Head of caudate nucleus (tissue), 42 donors: ENCODE data around the gene FAM120AOS.

Experiments used
- DNase-seq, 42 donors: peaks; one replicate each; pipeline versions ENCODE4 v3.0.0 to v3.0.0-alpha.2; 2020 to 2021; ENCODE audit warnings: mixed read lengths in 7 of 42
- intact Hi-C: fragments of 100-400 bp; cut with DNase I; formaldehyde crosslinking; loops from one replicate; pipeline ENCODE4 v1.15.0; 2022

FAM120AOS gene

DNA sequence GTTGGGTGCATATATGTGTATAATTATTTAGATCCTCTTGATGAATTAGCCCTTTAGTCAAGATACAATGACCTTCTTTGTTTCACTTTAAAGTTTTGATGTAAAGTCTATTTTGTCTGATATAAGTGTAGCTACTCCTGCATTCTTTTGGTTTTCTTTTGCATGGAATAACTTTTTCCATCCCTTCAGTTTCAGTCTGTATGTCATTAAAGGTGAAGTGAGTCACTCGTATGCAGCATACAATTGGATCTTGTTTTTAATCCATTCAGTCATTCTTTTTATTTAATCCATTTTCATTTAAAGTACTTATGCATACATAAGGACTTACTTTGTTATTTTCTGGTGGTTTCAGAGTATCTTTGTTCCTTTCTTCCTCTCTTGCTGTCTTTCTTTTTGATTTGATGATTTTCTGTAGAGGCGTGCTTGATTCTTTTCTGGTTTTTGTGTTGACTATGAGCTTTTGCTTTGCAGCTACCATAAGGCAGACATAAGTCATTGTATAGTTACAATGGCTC, 38.1 kb downstream of the FAM120AOS start:
- no peak for DNase-seq
- intact Hi-C loops, result no loop called here

DNA sequence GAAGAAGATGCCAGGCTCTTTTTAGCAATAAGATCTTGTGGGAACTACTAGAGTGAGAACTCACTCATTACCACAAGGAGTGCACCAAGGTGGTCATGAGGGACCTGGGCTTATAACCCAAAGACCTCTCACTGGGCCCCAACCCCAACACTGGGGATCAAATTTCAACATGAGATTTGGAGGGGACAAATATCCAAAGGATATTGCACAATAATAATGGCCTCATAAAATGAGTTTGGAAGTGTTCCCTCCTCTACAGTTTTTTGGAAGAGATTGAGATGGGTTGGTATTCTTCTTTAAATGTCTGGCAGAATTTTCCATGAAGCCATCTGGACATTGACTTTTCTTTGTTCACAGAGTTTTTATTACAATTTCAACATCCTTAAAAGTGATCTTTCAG, 39.9 kb downstream of the FAM120AOS start:
- no peak for DNase-seq
- intact Hi-C loops, result no loop called here

DNA sequence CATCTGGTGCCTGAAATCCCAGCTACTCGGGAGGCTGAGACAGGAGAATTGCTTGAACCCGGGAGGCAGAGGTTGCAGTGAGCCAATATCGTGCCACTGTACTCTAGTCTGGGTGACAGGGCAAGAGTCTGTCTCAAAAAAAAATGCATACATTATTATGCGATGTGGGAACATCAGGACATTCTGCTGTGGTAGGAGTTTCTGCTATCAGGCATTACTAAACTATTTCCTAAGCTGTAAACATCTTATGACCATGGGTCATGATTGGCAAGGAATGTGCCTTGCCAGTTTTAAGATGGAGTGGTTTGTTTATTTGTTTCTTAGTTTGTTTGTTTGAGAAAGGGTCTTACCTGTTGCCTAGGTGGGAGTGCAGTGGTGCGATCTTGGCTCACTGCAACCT, 47.0 kb downstream of the FAM120AOS start:
- intact Hi-C loops, result no loop called here

DNA sequence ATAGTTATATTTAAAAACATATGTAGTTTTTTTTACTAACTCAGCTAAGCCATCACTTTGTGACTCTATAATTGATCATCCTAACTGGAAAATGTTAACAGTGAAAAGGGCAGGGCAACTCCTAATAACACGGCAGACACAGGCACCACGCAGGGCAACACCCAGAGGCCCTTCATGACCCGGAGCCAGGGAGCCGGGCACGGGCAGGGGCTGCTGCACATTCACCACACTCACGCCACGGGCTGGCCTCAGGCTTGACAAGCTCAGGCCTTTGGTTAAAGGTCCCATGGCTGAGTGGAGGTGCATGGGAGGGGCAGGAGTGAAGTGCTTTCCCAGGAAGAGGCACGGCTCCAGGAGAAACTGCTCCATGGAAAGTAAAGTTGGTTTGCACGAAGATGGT, 54.9 kb downstream of the FAM120AOS start:
- no peak for DNase-seq
- intact Hi-C loops, result no loop called here

More for the DNA sequence above, 47.0 kb downstream of the FAM120AOS start:
- no peak for DNase-seq

DNA sequence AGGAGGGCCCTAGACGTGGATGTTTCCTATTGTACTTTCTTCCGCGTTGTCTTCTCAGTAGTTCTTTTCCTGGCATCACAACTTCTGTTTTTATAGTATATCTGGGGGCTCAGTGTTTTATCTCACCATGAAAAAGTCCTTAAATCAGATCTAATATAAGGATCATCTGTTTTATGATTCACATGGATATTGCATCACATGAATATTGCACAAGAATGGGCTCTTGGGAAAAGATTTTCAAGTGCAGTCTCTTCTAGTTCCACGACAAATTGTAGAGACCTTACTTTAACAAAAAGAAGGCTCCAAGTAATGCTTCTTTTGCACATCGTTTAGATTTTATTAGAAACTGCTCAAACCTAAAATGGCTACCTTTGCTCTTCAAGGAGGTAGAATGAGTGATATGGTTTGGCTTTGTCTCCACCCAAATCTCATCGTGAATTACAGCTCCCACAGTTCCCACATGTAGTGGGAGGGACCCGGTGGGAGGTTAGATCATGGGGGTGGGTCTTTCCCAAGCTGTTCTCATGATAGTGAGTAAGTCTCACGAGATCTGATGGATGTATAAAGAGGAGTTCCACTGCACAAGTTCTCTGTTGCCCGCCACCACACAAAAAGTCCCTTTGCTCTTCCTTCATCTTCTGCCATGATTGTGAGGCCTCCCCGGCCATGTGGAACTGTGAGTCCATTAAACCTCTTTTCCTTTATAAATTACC, 55.6 kb downstream of the FAM120AOS start:
- intact Hi-C loops, result no loop called here
- DNase-seq, result no peak
